HEK293 (cell line): Measurements from ENCODE around the gene KDM5C.

Source experiments
- ELK4 ChIP-seq: IDR thresholded peaks from 2 replicates; pipeline ENCODE4 v1.6.1; 2011; ENCODE audit warnings: mild to moderate bottlenecking, low read depth, low read length, borderline replicate concordance
- HOXD13 ChIP-seq: sonication (generic); formaldehyde crosslinking; IDR thresholded peaks from 2 replicates; pipeline ENCODE4 v1.8.0; 2022; ENCODE audit warnings: missing genetic modification reagents, borderline replicate concordance
- SALL2 ChIP-seq: fragments of 450-650 bp; formaldehyde crosslinking; IDR thresholded peaks from 2 replicates; pipeline ENCODE4 v1.5.0; 2017; ENCODE audit warnings: missing biosample characterization, mild to moderate bottlenecking, missing genetic modification characterization, borderline replicate concordance
- ZBTB7A ChIP-seq: fragments of 450-650 bp; formaldehyde crosslinking; IDR thresholded peaks from 2 replicates; pipeline ENCODE4 v1.5.1; 2016; ENCODE audit warnings: low read depth, missing biosample characterization, missing genetic modification characterization
- ZEB2 ChIP-seq: fragments of 450-650 bp; formaldehyde crosslinking; IDR thresholded peaks from 2 replicates; pipeline ENCODE4 v1.5.1; 2016; ENCODE audit warnings: missing biosample characterization, missing genetic modification characterization
- ZNF133 ChIP-seq: fragments of 450-650 bp; formaldehyde crosslinking; IDR thresholded peaks from 2 replicates; pipeline ENCODE4 v1.5.1; 2016; ENCODE audit warnings: missing biosample characterization, missing genetic modification characterization
- ZNF311 ChIP-seq: fragments of 450-650 bp; formaldehyde crosslinking; IDR thresholded peaks from 2 replicates; pipeline ENCODE4 v1.5.1; 2017; ENCODE audit warnings: missing biosample characterization, missing genetic modification characterization, borderline replicate concordance
- ZNF335 ChIP-seq: fragments of 450-650 bp; formaldehyde crosslinking; conservative IDR thresholded peaks from 2 replicates; pipeline ENCODE4 v1.5.1; 2016; ENCODE audit warnings: missing biosample characterization, missing genetic modification characterization
- ZNF585B ChIP-seq: fragments of 450-650 bp; formaldehyde crosslinking; IDR thresholded peaks from 2 replicates; pipeline ENCODE4 v1.5.1; 2016; ENCODE audit warnings: missing biosample characterization, missing genetic modification characterization
- ZNF830 ChIP-seq: fragments of 450-650 bp; IDR thresholded peaks from 2 replicates; pipeline ENCODE4 v1.5.0; 2018; ENCODE audit warnings: missing biosample characterization, missing genetic modification characterization, low read depth, mild to moderate bottlenecking, moderate library complexity
- TF ChIP-seq, protein P1 (sequence below): fragments of 450-650 bp; formaldehyde crosslinking; IDR thresholded peaks from 2 replicates; pipeline ENCODE4 v1.5.1; 2016; ENCODE audit warnings: missing biosample characterization, missing genetic modification characterization

DNA sequence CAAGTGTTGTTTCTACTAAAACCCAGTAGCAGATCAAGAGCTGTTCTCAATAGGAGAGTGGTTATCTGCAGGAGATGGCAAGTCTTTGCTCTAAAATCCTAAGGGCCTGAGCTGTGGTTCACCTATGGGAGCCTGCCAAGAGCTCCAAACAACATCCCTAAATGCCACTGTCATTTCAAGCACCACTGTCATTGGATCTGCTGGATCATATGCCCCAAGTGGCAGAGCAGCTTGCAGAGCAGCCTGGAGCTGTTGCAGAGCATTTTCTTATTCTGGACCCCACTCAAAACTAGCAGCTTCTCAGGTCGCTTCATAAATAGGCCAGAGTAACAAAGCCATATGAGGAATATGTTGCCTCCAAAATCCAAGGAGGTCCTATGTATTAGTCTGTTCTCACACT lies 71.4 kb downstream of the KDM5C start:
- TF ChIP-seq ZNF311 (tag by site-specific recombination) (no peak), ELK4 (no peak), HOXD13 (CRISPR knock-in tag) (no peak), ZBTB7A (tag by site-specific recombination) (no peak), ZNF133 (tag by site-specific recombination) (no peak), ZNF335 (no peak), ZEB2 (tag by site-specific recombination) (no peak), ZNF830 (tag by site-specific recombination) (no peak), SALL2 (no peak), ZNF585B (tag by site-specific recombination) (no peak)
- TF ChIP-seq, protein P1, sequence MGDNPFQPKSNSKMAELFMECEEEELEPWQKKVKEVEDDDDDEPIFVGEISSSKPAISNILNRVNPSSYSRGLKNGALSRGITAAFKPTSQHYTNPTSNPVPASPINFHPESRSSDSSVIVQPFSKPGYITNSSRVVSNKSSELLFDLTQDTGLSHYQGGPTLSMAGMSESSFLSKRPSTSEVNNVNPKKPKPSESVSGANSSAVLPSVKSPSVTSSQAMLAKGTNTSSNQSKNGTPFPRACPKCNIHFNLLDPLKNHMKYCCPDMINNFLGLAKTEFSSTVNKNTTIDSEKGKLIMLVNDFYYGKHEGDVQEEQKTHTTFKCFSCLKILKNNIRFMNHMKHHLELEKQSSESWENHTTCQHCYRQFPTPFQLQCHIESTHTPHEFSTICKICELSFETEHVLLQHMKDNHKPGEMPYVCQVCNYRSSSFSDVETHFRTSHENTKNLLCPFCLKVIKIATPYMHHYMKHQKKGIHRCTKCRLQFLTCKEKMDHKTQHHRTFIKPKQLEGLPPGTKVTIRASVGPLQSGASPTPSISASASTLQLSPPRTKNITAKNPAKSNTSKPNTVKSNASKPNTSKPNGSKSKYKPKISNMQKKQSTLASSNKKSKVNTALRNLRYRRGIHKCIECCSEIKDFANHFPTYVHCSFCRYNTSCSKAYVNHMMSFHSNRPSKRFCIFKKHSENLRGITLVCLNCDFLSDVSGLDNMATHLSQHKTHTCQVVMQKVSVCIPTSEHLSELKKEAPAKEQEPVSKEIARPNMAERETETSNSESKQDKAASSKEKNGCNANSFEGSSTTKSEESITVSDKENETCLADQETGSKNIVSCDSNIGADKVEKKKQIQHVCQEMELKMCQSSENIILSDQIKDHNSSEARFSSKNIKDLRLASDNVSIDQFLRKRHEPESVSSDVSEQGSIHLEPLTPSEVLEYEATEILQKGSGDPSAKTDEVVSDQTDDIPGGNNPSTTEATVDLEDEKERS: no peak
